Body of pancreas (tissue), 4 donors: ENCODE data around the gene APLP2. TPM values are rescaled to one million over a fixed set of nuclear protein-coding genes. Genes with fewer than 3 reads are reported as not detected.
A peak's percentile ranks its signal among the peaks of the same experiment; 100 is the strongest.

Experiments
- ATAC-seq: fragments of 150-250 bp; one replicate; pipeline ENCODE4 v1.9.1; 2016
- DNase-seq, 4 donors: peaks; one replicate each; pipeline ENCODE4 v3.0.0-alpha.2; 2019
- H3K27ac ChIP-seq, 4 donors: fragments of 200-600 bp; sonication (generic); 1 replicate in 3 of 4; 2 replicates in 1 of 4; pipeline versions ENCODE4 v1.5.1 to v1.6.1; 2016 to 2019; ENCODE audit warnings: mild to moderate bottlenecking in 1 of 4, mixed read lengths in 1 of 4, moderate library complexity in 1 of 4
- H3K27me3 ChIP-seq, 2 donors: fragments of 200-600 bp; sonication (generic); one replicate each; pipeline ENCODE4 v1.6.0; 2016; ENCODE audit warnings: mild to moderate bottlenecking in 1 of 2
- H3K36me3 ChIP-seq, 2 donors: fragments of 200-600 bp; sonication (generic); replicated peaks in 1 of 2; 2 replicates each; pipeline ENCODE4 v1.5.1; 2016; ENCODE audit warnings: low read depth in 2 of 2; ENCODE audit not compliant: insufficient read depth in 1 of 2
- H3K4me1 ChIP-seq: fragments of 200-600 bp; sonication (generic); one replicate; pipeline ENCODE4 v1.6.0; 2016
- H3K4me3 ChIP-seq, 2 donors: fragments of 200-600 bp; sonication (generic); 1 replicate in 1 of 2; 2 replicates in 1 of 2; pipeline ENCODE4 v1.5.1; 2016 to 2019
- H3K9me3 ChIP-seq, 3 donors: fragments of 200-600 bp; sonication (generic); 1 replicate in 2 of 3; 2 replicates in 1 of 3; pipeline ENCODE4 v1.5.1; 2016
- POLR2A ChIP-seq, 3 donors: fragments of 450-650 bp; IDR thresholded peaks; one replicate each; pipeline ENCODE4 v1.6.1; 2016; ENCODE audit warnings: antibody characterized with exemption in 3 of 3, mild to moderate bottlenecking in 2 of 3
- WGBS, 2 donors: methylation state at CpG; one replicate each; pipeline ENCODE4 v1.1.5; 2017; 5-methylcytosine and 5-hydroxymethylcytosine counted together
- intact Hi-C: fragments of 100-400 bp; cut with DNase I; formaldehyde crosslinking; loops from one replicate; pipeline ENCODE4 v1.15.1; 2023
- total RNA-seq, 2 donors: library from RNA; depleted of rRNA; stranded (reverse); fragments of >200 nt; gene quantifications; one replicate each; pipeline ENCODE4 v1.1.0, GENCODE V29; 2016
- TF ChIP-seq, protein P1 (sequence below), 7 experiments: fragments of 450-650 bp in 4 of 7; fragments of 200-600 bp in 3 of 7; sonication (generic) in 3 of 7; IDR thresholded peaks; one replicate each; pipeline ENCODE4 v1.5.1; 2016 to 2019; ENCODE audit warnings: antibody characterized with exemption in 7 of 7

The APLP2 gene
- total RNA-seq, 2 donors from 2014 or later: 157 to 177 TPM

GRCh38 chr11:130040281-130040940 lies 29.3 kb upstream of the APLP2 start:
- DNase-seq (no peak), ATAC-seq (no peak)
- TF ChIP-seq POLR2A (IDR thresholded peaks at IDR 0.05): no peak
- TF ChIP-seq, protein P1, sequence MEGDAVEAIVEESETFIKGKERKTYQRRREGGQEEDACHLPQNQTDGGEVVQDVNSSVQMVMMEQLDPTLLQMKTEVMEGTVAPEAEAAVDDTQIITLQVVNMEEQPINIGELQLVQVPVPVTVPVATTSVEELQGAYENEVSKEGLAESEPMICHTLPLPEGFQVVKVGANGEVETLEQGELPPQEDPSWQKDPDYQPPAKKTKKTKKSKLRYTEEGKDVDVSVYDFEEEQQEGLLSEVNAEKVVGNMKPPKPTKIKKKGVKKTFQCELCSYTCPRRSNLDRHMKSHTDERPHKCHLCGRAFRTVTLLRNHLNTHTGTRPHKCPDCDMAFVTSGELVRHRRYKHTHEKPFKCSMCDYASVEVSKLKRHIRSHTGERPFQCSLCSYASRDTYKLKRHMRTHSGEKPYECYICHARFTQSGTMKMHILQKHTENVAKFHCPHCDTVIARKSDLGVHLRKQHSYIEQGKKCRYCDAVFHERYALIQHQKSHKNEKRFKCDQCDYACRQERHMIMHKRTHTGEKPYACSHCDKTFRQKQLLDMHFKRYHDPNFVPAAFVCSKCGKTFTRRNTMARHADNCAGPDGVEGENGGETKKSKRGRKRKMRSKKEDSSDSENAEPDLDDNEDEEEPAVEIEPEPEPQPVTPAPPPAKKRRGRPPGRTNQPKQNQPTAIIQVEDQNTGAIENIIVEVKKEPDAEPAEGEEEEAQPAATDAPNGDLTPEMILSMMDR (IDR thresholded peaks at IDR 0.05): no peak
- 84 to 87% methylated on average over 31 to 49 of the region's 49 CpGs for WGBS, 2 donors
- Histone ChIP-seq H3K9me3 (no peaks in the 10 kb centered on the region), H3K4me1 (no peaks in the 10 kb centered on the region), H3K27me3 (no peaks in the 10 kb centered on the region), H3K4me3 (no peak overlapping the region), H3K36me3 (no peaks in the 10 kb centered on the region), H3K27ac (no peak overlapping the region)
- intact Hi-C loops: no loop called here

- DNase-seq (peak in 1 of 4 donors; percentile 40), ATAC-seq (no peak)
- intact Hi-C loops: no loop called here
- Histone ChIP-seq H3K27ac (no peak overlapping the region), H3K36me3 (no peaks in the 10 kb centered on the region), H3K27me3 (no peaks in the 10 kb centered on the region), H3K4me1 (no peaks in the 10 kb centered on the region), H3K9me3 (no peaks in the 10 kb centered on the region), H3K4me3 (no peak overlapping the region)
- TF ChIP-seq POLR2A (IDR thresholded peaks at IDR 0.05): no peak
- TF ChIP-seq, protein P1 (IDR thresholded peaks at IDR 0.05): no peak
- WGBS, 2 donors: 71 to 84% methylated on average over 16 of the region's 16 CpGs
Measured at GRCh38 chr11:130042093-130042591, 27.6 kb upstream of the APLP2 start.

- no peaks in the 10 kb centered on the region for H3K36me3 ChIP-seq
- ATAC-seq (no peak), DNase-seq (peak in 1 of 4 donors; percentile 35)
- no peaks in the 10 kb centered on the region for H3K27me3 ChIP-seq
- H3K4me3 ChIP-seq: no peak overlapping the region
- H3K9me3 ChIP-seq: no peaks in the 10 kb centered on the region
- no peaks in the 10 kb centered on the region for H3K4me1 ChIP-seq
- TF ChIP-seq, protein P1 (IDR thresholded peaks at IDR 0.05): no peak
- TF ChIP-seq POLR2A (IDR thresholded peaks at IDR 0.05): no peak
- intact Hi-C loops: no loop called here
- H3K27ac ChIP-seq: peak overlapping the region in 1 of 4 donors; percentile 23
- WGBS, 2 donors: 43 to 46% methylated on average over 5 of the region's 5 CpGs
Measured at GRCh38 chr11:130043575-130043974, 26.1 kb upstream of the APLP2 start.

DNA sequence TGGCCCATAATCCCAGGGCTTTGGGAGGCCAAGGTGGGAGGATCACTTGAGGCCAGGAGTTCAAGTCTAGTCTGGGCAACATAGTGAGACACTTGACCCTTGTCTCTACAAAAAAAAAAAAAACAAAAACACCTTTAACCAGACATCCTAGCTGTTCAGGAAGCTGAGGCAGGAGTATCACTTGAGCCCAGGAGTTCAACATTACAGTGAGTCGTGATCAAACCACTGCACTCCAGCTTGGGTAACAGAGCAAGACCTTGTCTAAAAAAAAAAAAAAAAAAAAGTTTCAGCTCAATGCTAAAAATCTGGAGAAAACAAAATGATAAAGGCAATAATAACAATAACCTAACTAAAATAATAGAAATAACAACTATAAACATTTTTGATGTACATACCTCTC lies 22.6 kb upstream of the APLP2 start:
- no peaks in the 10 kb centered on the region for H3K36me3 ChIP-seq
- intact Hi-C loops: no loop called here
- 47 to 83% methylated on average over 1 of the region's 1 CpG for WGBS, 2 donors
- no peaks in the 10 kb centered on the region for H3K27me3 ChIP-seq
- DNase-seq: no peak
- no peak overlapping the region for H3K27ac ChIP-seq
- H3K9me3 ChIP-seq: no peaks in the 10 kb centered on the region
- no peaks in the 10 kb centered on the region for H3K4me1 ChIP-seq
- ATAC-seq: no peak
- no peak for TF ChIP-seq POLR2A (IDR thresholded peaks at IDR 0.05)
- H3K4me3 ChIP-seq: no peak overlapping the region

DNA sequence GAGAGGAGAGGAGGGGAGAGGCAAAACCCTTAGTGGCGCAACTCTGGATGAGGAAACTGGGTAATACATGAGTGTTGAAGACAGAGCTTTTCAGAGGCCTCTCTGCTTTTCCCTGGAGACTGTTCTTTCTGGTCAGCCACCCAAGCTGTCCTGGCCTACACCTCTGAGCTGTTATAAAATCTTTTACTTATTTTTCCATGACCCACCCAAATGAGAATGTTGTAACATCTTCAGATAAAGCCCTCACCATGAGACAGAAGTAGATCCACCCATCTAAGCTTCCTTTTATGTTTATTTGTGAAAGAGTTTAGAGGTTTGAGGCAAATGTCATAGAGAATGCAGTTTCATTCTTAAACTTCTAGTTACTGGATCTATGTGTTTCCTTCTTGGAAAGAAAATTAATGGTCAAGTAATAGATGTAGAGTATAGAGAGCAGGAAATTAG lies 20.3 kb upstream of the APLP2 start:
- H3K4me3 ChIP-seq: no peak overlapping the region
- 85 to 87% methylated on average over 1 of the region's 1 CpG for WGBS, 2 donors
- no peak for ATAC-seq

More for the DNA sequence above, 20.3 kb upstream of the APLP2 start:
- no peaks in the 10 kb centered on the region for H3K27me3 ChIP-seq
- H3K9me3 ChIP-seq: no peaks in the 10 kb centered on the region
- peak overlapping the region in 1 of 4 donors; percentile 25 for H3K27ac ChIP-seq
- peak in 1 of 4 donors; percentile 11 for DNase-seq
- no peaks in the 10 kb centered on the region for H3K36me3 ChIP-seq
- intact Hi-C loops: no loop called here
- TF ChIP-seq, protein P1 (IDR thresholded peaks at IDR 0.05): no peak
- TF ChIP-seq POLR2A (IDR thresholded peaks at IDR 0.05): no peak
- no peaks in the 10 kb centered on the region for H3K4me1 ChIP-seq
